ENCODE measurements around the gene TNFRSF21.

- TF ChIP-seq CTCF (IDR thresholded peaks at IDR 0.05) (no peak), EZH2 (IDR thresholded peaks at IDR 0.05; ENCODE audit: borderline replicate concordance, insufficient read depth, low read depth, low read length, poor library complexity, severe bottlenecking) (no peak)
Measured at GRCh38 chr6:47239546-47239945, 70.2 kb downstream of the TNFRSF21 start.
